Left cardiac atrium (tissue), 4 donors: ENCODE measurements around the gene CHD2. TPM values are rescaled to one million over a fixed set of nuclear protein-coding genes. Genes with fewer than 3 reads are reported as not detected.
A peak's percentile ranks its signal among the peaks of the same experiment; 100 is the strongest.
"Not testable (repeated sequence)": the region's sequence is repeated elsewhere in the genome, so short reads cannot be mapped to it uniquely, and the experiment has no call there.

ENCODE experiments used
- ATAC-seq, 2 donors: fragments of 200-7000 bp; cut with Tn5 transposase; one replicate each; pipeline ENCODE4 v1.9.1; 2020; ENCODE audit warnings: mild to moderate bottlenecking in 2 of 2, moderate library complexity in 2 of 2
- DNase-seq: peaks from one replicate; pipeline ENCODE4 v3.0.0-alpha.2; 2020
- intact Hi-C, 2 donors: fragments of 100-400 bp; cut with DNase I; formaldehyde crosslinking; loops; one replicate each; pipeline versions ENCODE4 v1.14.1 to v1.15.1; 2022 to 2023
- total RNA-seq, 2 donors: library from RNA; stranded (reverse); fragmentation: NEBNext Ultra II Directional; extraction: Animal tissue kit (Norgen Biotek cat#: 25700); gene quantifications; one replicate each; pipeline ENCODE4 v1.2.1, GENCODE V29; 2021
- donor health status: DM: no; HTN: yes; CAD: no.
- donor health status: DM: no; HTN: yes; CAD: no; lungs with severe emphysema.
- donor health status: DM: yes; HTN: yes; CAD: no.
- donor health status: Dilated cardiomyopathy.

Gene CHD2
- total RNA-seq, 2 donors from 2014 or later = 59.8 to 63.2 TPM

GRCh38 chr15:93035953-93036810 lies 136.1 kb downstream of the CHD2 start:
- peak; percentile 36 for DNase-seq
- ATAC-seq = peak; percentile 21 to 25
- intact Hi-C loops = loop anchor here in 1 of 2 donors (10.0 kb wide), 1 partner anchor 1279 kb away; no protein-coding TSS in a partner anchor

GRCh38 chr15:93036951-93037819 lies 137.1 kb downstream of the CHD2 start:
- intact Hi-C loops = loop anchor here in 1 of 2 donors (10.0 kb wide), 1 partner anchor 1278 kb away; no protein-coding TSS in a partner anchor
- DNase-seq (peak; percentile 77), ATAC-seq (peak; percentile 77 to 83)

- intact Hi-C loops = loop anchor here in 1 of 2 donors (10.0 kb wide), 1 partner anchor 1277 kb away; no protein-coding TSS in a partner anchor
- DNase-seq = peak; percentile 11
- ATAC-seq = no peak
Observed at GRCh38 chr15:93037820-93038705, 137.9 kb downstream of the CHD2 start.

- not testable (repeated sequence) for ATAC-seq
- intact Hi-C loops = loop anchor here in 1 of 2 donors (10.0 kb wide), 1 partner anchor 1275 kb away; no protein-coding TSS in a partner anchor
- DNase-seq = peak; percentile 6
Observed at GRCh38 chr15:93039562-93040287, 139.6 kb downstream of the CHD2 start.

- ATAC-seq (no peak), DNase-seq (peak; percentile 15)
- intact Hi-C loops = no loop called here
Observed at GRCh38 chr15:93040288-93041158, 140.4 kb downstream of the CHD2 start.

- intact Hi-C loops = no loop called here
- ATAC-seq (no peak), DNase-seq (no peak)
Observed at GRCh38 chr15:93041159-93041547, 141.0 kb downstream of the CHD2 start.

GRCh38 chr15:93042211-93042610 lies 142.1 kb downstream of the CHD2 start:
- no peak for ATAC-seq
- DNase-seq = peak; percentile 1
- intact Hi-C loops = no loop called here

GRCh38 chr15:93042691-93043378 lies 142.7 kb downstream of the CHD2 start:
- intact Hi-C loops = no loop called here
- ATAC-seq (no peak), DNase-seq (peak; percentile 5)

GRCh38 chr15:93043621-93044300 lies 143.6 kb downstream of the CHD2 start:
- ATAC-seq = peak in 1 of 2 donors; percentile 14
- DNase-seq = peak; percentile 16
- intact Hi-C loops = no loop called here

GRCh38 chr15:93044301-93045190 lies 144.4 kb downstream of the CHD2 start:
- no peak for DNase-seq
- intact Hi-C loops = no loop called here
- ATAC-seq = no peak

- intact Hi-C loops = no loop called here
- DNase-seq = no peak
- ATAC-seq = no peak
Observed at GRCh38 chr15:93045191-93045785, 145.2 kb downstream of the CHD2 start.

- intact Hi-C loops = no loop called here
- ATAC-seq (no peak), DNase-seq (no peak)
Observed at GRCh38 chr15:93046120-93046519, 146.0 kb downstream of the CHD2 start.

GRCh38 chr15:93046721-93047120 lies 146.6 kb downstream of the CHD2 start:
- intact Hi-C loops = no loop called here
- DNase-seq = no peak
- ATAC-seq = no peak

- DNase-seq (no peak), ATAC-seq (peak in 1 of 2 donors; percentile 16)
- intact Hi-C loops = no loop called here
Observed at GRCh38 chr15:93047621-93048425, 147.7 kb downstream of the CHD2 start.
